Loucy (cell line): Measurements from ENCODE around the gene DACT1.

Experiments
- CTCF ChIP-seq: fragments of 200-600 bp; sonication (generic); conservative IDR thresholded peaks from 2 replicates; pipeline ENCODE4 v1.5.1; 2014; ENCODE audit warnings: mild to moderate bottlenecking, antibody characterized with exemption, low read length
- EZH2phosphoT487 ChIP-seq: fragments of 200-600 bp; IDR thresholded peaks from 2 replicates; pipeline ENCODE4 v1.6.1; 2018; ENCODE audit warnings: antibody characterized with exemption, mild to moderate bottlenecking, moderate library complexity, borderline replicate concordance

- no peak for TF ChIP-seq CTCF
- no peak for TF ChIP-seq EZH2phosphoT487
Observed at GRCh38 chr14:58697266-58697929, 59.6 kb downstream of the DACT1 start.
